GM12872 (cell line): ENCODE measurements around the gene HNRNPF.

Source experiments
- TF ChIP-seq, protein P1 (sequence below): IDR thresholded peaks from 3 replicates; pipeline ENCODE4 v1.5.1; 2011; ENCODE audit warnings: low read depth, mild to moderate bottlenecking, low read length, moderate library complexity; ENCODE audit not compliant: insufficient read depth

Gene HNRNPF

DNA sequence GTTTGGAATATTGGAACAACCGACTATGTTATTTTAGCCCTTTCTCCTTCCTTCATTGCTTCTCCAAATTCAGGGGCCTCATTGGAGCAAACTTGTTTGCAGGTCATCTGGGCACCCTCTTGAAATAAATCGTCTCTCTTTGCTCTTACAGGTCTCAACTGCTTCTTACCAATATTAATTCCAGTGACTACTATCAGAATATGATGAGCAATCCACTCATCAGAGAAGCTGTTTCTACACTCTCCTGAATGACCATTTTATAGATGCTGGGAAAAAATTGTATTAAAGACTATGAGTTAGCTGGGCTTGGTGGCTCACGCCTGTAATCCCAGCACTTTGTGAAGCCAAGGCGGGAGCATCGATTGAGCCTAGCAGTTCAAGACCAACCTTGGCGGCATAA, 12.5 kb upstream of the HNRNPF start:
- TF ChIP-seq, protein P1, sequence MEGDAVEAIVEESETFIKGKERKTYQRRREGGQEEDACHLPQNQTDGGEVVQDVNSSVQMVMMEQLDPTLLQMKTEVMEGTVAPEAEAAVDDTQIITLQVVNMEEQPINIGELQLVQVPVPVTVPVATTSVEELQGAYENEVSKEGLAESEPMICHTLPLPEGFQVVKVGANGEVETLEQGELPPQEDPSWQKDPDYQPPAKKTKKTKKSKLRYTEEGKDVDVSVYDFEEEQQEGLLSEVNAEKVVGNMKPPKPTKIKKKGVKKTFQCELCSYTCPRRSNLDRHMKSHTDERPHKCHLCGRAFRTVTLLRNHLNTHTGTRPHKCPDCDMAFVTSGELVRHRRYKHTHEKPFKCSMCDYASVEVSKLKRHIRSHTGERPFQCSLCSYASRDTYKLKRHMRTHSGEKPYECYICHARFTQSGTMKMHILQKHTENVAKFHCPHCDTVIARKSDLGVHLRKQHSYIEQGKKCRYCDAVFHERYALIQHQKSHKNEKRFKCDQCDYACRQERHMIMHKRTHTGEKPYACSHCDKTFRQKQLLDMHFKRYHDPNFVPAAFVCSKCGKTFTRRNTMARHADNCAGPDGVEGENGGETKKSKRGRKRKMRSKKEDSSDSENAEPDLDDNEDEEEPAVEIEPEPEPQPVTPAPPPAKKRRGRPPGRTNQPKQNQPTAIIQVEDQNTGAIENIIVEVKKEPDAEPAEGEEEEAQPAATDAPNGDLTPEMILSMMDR: no peak

DNA sequence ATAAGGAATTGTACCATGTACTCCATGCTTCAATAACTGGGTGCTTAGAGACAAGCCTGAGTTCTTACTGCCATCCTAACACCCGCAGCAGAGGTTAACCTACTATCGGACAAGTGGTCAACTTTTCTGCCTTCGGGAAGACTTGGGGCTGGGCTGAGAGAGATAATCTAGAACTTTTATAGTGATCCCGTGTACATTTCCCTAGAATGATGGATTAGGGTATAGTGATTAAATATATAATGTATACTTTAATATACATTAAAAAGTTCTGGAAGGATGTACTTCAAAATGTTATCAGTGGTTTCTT, 12.2 kb upstream of the HNRNPF start:
- TF ChIP-seq, protein P1: no peak

DNA sequence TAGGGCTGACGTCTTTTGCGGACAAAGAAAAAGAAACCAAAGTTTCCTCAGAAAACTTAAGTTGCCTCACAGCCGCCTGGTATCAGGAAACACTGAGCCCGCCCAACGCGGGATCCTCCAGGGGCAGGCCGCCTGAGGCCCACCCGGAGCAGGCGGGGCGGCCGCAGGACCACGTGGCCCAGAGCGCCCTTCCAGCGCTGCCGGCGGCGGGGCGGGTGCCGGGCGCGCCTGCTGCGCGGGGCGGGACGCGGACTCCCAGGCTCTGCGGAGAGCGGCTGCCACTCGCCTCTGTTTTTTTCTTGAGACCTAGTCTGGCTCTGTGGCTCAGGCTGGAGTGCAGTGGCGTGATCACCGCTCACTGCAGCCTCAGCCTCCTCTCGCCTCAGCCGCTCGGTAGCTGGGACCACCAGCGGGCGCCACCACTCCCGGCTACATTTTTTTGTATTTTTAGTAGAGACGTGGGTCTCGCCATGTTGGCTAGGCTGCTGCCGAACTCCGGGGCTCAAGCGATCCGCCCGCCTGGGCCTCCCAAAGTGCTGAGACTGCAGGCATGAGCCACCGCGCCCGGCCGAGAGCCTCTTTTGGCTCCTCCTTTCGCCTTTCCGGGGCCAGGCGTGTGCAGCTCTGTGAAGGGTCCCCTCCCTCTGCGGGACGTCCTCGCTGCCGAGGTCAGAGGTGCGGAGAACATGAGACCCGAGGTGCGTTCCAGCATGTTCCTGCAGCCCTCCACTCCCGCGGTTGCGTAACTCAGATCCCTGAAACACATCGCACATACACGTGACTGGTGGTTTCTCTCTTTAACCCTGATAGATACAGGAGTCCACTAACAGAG, 11.6 kb upstream of the HNRNPF start:
- TF ChIP-seq, protein P1: 0 out of 3 replicates have a peak, but pooled peaks have one; percentile 16

DNA sequence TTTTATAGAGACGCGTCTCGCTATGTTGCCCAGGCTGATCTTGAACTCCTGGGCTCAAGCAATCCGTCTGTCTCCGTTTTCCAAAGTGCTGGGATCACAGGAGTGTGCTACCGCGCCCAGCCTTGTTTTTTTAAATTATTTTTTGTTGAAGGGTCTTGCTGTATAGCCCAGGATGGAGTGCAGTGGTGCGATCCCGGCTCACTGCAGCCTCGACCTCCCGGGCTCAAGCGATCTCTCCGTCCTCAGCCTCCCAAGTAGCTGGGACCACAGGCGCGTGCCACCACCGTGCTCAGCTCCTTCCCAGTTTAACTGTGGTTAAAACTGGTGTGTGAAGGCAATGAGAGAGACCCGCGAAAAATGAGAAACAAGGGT, 11.0 kb upstream of the HNRNPF start:
- TF ChIP-seq, protein P1: no peak

DNA sequence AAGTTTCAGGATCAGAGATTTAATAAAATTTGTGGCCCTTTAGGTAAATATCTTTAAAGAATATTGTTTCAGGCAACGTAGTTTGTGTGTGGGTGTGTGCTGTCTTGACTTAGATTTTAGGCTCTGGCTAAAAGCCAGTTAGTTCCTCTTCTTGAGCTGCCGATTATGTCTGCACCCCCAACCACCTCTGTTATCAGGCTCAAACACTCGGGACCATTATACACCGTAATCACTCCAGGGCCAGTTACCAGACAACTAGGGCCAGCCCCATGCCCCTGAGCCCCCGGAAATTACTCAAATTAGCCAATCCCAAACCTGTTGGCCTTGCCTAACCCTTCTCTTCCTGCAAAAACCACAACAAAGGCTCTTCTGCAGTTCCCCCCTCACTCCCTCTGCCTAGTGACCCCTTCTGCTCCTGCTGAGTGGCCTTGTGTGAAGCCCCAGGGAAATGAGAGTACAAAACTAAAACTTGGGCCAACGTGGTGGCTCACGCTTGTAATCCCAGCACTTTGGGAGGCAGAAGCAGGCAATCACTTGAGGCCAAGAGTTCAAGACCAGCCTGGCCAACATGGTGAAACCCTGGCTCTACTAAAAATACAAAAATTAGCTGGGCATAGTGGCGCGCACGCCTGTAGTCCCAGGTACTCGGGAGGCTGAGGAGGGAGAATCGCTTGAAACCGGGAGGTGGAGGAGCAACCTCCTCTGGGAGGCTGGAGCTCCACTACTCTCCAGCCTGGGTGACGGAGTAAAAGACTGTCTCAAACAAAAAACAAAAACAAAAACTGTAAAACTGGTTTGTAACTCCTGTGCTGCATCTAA, 9.2 kb upstream of the HNRNPF start:
- TF ChIP-seq, protein P1: no peak

DNA sequence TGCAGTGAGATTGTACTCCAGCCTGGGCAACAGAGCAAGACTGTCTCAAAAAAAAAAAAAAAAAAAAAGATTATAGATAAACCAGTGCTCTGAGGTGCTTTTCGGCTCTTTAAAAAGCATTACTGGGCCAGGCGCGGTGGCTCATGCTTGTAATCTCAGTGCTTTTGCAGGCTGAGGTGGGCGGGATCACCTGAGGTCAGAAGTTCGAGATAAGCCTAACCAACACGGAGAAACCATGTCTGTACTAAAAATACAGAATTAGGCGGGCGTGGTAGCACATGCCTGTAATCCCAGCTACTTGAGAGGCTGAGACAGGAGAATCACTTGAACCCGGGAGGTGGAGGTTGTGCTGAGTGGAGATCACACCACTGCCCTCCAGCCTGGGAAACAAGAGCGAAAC, 6.6 kb upstream of the HNRNPF start:
- TF ChIP-seq, protein P1: no peak

DNA sequence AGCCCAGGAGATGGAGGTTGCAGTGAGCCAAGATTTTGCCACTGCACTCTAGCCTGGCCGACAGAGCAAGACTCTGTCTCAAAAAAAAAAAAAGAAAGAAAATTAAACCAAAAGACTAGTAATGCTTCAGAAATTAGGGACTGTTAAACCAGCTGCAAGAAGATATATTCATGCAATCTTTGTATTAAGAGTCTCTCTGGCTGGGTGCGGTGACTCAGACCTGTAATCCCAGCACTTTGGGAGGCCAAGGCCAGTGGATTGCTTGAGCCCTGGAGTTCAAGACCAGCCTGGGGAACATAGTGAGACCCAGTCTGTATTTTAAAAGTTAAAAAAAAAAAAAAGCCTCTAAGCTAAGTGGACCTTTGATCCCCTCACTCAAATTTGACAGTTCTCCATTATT, 2.5 kb upstream of the HNRNPF start:
- TF ChIP-seq, protein P1: no peak
